ENCODE data around the gene DCPS.
A peak's percentile ranks its signal among the peaks of the same experiment; 100 is the strongest.
"Not testable (repeated sequence)": the region's sequence is repeated elsewhere in the genome, so short reads cannot be mapped to it uniquely, and the experiment has no call there.

The DCPS gene

GRCh38 chr11:126345759-126346585 is 42.1 kb downstream of the DCPS start:
- peak; percentile 13 to 72 for DNase-seq

DNA sequence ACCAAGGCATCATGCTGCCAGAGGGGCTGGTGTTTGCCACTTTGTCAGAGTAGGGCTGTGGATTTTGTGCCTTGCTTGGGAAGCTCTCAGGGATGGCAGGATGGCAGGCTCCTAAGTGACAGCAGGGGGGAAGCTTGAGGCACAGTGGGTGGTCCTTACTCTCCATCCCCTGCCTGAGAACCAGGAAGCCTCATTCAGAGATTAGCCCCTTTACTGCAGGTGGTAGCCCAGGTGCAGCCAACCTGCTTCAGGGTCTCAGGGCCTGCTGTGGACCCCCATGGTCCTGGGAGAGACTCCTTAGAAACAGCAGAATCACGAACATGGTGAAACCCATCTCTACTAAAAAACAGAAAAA is 42.7 kb downstream of the DCPS start:
- no peak for DNase-seq

- DNase-seq, result not testable (repeated sequence)
Observed at GRCh38 chr11:126346946-126347345, 43.1 kb downstream of the DCPS start.

DNA sequence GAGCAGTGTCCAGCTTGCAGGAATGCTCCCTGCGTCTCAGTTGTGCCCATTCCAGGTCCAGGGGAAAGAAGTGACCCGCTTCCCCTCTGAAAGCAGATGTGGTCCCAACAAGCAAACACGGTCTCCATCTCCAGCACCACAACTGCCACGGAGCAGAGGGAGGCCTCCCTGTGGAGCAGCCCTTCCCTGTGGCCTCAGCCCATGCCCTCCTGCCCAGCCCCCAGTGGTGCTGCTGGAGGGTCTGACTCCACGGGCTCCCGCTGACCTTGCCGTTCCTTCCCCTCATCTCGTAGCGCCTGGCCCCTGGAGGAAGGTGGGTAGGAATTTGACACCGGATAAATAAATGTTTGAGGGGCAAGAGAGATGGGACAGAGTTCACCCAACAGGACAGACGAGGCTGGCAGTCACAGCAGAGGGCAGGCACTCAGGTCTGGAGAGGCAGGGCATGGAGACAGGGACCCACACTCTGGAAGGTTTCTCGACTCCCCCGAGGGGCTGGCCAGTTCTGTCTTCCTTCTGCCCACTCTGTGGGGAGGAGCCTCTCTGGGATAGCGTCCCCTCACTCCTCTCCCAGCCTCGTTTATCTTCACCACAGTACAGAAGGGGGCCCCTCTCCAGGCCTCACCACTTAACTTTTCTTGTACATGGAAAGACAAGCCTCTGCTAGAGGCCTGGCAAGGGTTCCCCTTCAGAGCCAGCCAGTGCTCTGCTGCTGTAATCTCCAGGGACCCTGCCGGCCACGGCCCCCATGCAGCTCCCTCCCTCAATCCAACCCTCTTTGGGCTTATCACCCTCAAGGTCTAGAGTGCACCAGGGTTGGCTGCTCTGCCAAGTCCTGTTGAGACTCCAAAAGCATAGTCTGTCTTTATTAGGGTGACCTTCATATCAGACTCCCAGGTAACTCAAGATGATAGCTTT is 44.1 kb downstream of the DCPS start:
- no peak for DNase-seq

- no peak for DNase-seq
Observed at GRCh38 chr11:126348806-126349582, 45.1 kb downstream of the DCPS start.

DNA sequence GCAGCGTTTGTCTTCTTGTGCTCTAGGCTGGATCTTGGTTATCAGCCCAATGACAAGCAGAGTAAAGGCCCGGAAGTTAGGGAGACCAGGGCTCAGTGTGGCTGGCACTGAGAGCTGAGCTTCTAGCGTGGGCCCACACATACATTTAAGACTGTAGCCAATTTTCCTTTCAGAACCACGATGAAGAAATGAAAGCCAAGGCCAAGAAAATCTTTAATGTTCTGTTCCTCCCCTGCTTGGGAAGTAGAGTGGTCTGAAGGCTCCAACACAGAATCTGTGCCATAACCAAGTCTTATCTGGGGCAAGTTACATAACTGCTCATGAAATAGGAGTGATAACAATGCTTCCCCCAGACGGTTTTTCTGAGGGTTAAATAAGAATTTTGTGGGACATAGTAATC is 47.0 kb downstream of the DCPS start:
- no peak for DNase-seq

DNA sequence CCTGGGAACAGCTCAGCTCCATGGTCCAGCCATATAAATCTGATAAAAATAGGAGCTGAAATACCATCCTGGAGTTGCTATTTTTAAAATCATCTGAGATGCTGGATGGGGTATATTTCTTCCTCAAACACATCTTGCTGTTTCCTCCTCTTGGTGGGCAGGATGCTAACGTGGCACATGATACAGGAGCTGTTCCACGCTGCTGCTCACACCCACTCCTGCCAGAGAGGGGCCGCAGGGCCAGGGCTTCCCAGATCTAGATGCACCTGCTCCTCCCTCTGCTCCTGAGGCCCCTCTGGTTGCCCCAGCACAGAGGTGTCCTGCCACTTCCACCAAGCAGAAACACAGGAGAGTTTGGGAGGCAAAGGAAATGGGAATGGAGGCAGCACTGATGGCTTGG is 48.3 kb downstream of the DCPS start:
- no peak for DNase-seq

DNA sequence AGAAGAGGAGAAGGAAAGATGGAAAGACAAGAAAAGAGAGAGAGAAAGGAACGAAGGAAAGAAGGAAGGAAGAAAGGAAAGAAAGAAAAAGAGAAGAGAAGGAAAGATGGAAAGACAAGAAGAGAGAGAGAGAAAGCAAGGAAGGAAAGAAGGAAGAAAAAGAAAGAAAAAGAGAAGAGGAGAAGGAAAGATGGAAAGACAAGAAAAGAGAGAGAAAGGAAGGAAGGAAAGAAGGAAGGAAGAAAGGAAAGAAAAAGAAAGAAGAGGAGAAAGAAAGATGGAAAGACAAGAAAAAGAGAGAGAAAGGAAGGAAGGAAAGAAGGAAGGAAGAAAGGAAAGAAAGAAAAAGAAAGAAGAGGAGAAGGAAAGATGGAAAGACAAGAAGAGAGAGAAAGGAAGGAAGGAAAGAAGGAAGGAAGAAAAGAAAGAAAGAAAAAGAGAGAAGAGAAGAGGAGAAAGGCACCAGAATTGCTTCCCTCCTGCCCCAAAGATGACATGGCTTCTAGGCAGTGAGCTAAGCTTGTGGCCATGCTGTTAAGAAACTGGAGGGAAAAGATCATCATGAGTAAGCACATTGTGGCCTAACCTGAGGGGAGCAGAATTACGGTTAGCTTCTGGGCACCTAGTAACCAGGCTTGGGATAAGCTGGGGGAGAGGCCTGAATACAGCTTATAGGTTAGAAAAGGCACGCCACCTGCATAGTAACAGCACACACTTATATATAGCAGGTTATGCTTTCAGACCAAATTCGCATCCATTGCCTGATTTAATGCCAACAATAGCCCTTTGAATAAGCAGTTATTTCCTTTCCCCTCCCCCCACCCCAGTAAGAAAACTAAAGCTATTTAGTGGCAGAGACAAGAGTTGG is 49.3 kb downstream of the DCPS start:
- DNase-seq, result no peak

DNA sequence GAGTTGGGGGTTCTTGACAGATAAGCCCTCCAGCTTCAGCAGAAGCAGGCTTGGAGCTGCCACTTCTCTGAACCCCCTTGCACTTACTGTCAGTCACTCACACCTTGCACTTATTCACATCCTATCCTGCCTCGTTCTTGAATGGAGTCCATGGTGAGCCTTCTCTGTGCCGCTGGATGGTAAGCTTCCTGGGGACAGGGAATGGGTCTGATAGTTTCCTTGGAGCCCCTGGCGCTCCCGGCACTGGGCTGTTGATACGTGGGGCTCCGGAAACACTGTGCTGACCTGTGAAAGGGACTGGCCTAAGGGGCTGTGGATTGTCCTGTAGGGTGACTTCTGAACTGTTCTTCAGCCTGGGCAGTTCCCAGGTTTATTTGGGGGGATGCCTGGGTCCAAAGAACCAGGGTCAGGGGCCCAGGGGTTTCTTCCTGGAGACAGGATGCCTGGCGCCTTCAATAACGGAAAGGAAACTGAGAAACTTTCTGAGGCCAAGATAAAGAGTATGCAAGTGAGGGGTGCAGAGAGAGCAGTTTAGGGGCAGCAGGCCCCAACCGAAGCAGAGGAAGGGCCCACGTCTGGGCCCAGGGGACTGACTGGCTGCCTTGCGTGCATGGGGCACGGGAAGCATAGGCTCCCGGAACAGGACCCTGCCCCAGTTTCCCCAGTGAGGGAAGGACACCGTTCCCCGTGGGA is 50.9 kb downstream of the DCPS start:
- DNase-seq, result no peak

- peak; percentile 64 to 71 for DNase-seq
Observed at GRCh38 chr11:126355324-126355925, 51.6 kb downstream of the DCPS start, which contains the start of gene ST3GAL4. Gene ST3GAL4 (plus strand): TSS chr11:126355686. CDS start chr11:126406156, 50,470 bp downstream.

DNA sequence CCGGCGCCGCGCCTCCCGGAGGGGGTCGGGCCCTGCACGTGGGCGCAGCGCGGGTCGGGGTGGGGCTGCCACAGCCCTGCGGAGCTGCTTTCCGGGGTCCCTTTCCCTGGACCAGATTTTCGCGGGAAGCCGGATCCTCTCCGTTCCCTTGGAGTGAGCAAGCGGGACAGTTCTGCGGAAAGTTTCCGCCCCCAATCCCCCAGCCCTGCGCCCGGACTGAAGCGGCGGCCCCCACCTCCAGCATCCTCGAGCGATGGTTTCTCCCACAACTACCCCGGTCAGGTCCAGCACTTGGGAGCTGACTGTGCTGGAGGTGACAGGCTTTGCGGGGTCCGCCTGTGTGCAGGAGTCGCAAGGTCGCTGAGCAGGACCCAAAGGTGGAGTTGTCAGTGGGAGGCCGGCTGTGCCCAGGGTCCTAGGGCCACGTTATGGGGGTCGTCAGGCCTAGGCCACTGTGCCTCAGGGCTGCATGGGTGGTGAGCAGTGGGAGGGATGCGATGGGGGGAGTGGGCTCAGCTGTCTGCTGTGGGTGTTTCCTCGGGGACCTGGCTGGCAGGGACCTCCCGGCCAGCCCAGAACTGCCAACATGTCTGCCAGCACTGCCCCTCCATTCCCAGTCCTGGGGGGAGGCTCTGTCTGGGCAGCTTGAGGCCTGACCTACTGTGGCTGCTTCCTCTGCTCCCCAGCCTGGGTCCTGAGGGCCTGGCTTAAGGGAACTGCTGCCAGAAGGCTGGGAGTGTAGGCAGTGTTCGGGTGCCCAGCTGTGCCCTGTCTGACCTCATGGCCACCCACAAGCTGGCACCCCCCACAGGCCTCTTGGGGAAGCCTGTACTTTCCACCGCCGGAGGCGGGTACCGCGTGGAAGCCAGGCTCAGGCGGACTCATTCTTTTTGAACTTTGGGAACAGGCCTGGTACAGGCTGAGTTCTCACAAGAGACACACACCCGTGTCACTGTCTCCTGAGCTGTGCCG is 52.4 kb downstream of the DCPS start:
- peak; percentile 19 to 66 for DNase-seq

GRCh38 chr11:126357055-126357962 is 53.4 kb downstream of the DCPS start:
- no peak for DNase-seq

DNA sequence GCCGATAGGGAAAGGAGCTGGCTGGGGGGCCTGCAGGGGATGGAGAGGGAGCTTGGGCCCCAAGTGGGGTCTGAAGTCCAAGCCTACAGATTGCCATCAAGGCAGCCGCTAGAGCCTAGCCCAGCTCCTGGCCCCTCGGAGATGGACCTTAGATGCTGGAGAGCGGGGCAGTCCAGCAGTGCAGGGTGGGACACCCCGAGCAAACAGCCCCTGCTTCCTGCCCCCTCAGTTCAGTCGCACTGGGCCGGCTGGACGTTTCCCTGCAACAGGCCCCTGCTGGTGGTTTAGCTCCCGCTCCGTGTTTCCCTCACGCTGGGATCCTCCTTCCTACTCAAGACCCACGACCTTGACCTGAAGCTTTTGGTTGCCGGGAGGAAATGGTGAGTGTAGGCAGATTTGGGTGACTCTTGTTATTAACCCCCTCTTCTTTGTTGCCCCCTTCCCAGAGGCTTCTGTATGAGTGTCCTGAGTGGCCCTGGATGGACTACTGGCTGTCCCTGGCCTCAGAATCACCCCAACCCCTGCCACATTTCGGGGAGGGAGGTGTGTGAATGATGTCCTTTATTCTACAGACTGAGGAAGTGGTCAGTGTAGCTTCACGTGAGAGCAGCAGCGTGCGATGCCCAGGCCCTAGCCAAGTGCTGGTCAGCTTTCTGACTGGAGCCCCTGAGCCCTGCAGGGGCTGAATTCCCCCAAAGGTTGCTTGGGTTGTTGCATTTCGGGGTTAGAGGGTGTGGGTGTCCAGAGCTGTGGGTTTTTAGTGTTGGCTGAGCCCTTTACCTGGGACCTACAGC is 54.3 kb downstream of the DCPS start:
- no peak for DNase-seq

DNA sequence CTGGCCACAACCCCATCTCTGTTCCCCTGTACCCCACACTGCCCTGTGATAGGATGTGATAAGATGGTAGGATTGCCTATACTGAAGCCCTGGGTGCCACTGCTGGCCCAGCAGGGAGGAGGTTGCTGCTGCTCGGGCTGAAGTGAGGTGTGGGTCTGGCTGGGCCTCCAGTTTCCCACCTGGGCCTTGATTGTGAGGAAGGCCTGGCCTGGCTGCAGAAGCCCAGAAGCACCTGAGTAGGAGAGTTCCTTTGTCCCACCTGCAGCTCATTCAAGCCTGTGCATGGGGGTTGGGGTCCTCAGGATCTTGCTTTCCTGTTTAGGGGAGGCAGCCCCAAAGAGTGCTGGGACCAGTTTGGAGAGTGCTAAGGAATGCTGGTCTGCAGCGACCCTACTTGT is 54.9 kb downstream of the DCPS start:
- no peak for DNase-seq

- no peak for DNase-seq
Observed at GRCh38 chr11:126359431-126360048, 55.7 kb downstream of the DCPS start.

GRCh38 chr11:126360049-126360446 is 56.2 kb downstream of the DCPS start:
- DNase-seq, result no peak

GRCh38 chr11:126361400-126361799 is 57.5 kb downstream of the DCPS start:
- no peak for DNase-seq
